NCI-H2227 treated with DMSO at 0.1 percent for 48 hours (cell line): ENCODE data around the gene FCRLB.
A peak's percentile ranks its signal among the peaks of the same experiment; 100 is the strongest.
"Not testable (repeated sequence)": the region's sequence is repeated elsewhere in the genome, so short reads cannot be mapped to it uniquely, and the experiment has no call there.

Source experiments
- DNase-seq: peaks from one replicate; lab custom pipeline; 2025; lab: John Stamatoyannopoulos, UW

FCRLB gene

GRCh38 chr1:161720422-161720821 lies 922 bp upstream of the FCRLB start:
- DNase-seq = no peak

GRCh38 chr1:161721738-161722343 lies 497 bp downstream of the FCRLB start:
- DNase-seq = no peak

- DNase-seq = no peak
Observed at GRCh38 chr1:161722406-161722805, 1.1 kb downstream of the FCRLB start.

- no peak for DNase-seq
Observed at GRCh38 chr1:161723459-161724141, 2.3 kb downstream of the FCRLB start.

GRCh38 chr1:161725258-161725907 lies 4.0 kb downstream of the FCRLB start:
- not testable (repeated sequence) for DNase-seq

- DNase-seq = peak; percentile 32
Observed at GRCh38 chr1:161725908-161726472, 4.6 kb downstream of the FCRLB start.

GRCh38 chr1:161726473-161727255 lies 5.3 kb downstream of the FCRLB start:
- DNase-seq = peak; percentile 72

- DNase-seq = peak; percentile 58
Observed at GRCh38 chr1:161727256-161727924, 6.0 kb downstream of the FCRLB start.

- DNase-seq = no peak
Observed at GRCh38 chr1:161728376-161729226, 7.3 kb downstream of the FCRLB start.

- DNase-seq = no peak
Observed at GRCh38 chr1:161730050-161730564, 8.8 kb downstream of the FCRLB start.

- DNase-seq = no peak
Observed at GRCh38 chr1:161731241-161731640, 9.9 kb downstream of the FCRLB start.

- no peak for DNase-seq
Observed at GRCh38 chr1:161731981-161732718, 10.8 kb downstream of the FCRLB start.

GRCh38 chr1:161733526-161733925 lies 12.2 kb downstream of the FCRLB start:
- DNase-seq = no peak

GRCh38 chr1:161735837-161736236 lies 14.5 kb downstream of the FCRLB start:
- DNase-seq = no peak

- DNase-seq = no peak
Observed at GRCh38 chr1:161736335-161736969, 15.1 kb downstream of the FCRLB start.

- peak; percentile 28 for DNase-seq
Observed at GRCh38 chr1:161737625-161738024, 16.3 kb downstream of the FCRLB start.

GRCh38 chr1:161738627-161739287 lies 17.4 kb downstream of the FCRLB start:
- DNase-seq = peak; percentile 20

GRCh38 chr1:161739865-161740566 lies 18.7 kb downstream of the FCRLB start:
- no peak for DNase-seq
